Activated CD4-positive, CD25-positive, alpha-beta regulatory T cell (primary cell): Measurements from ENCODE around the gene CCDC138.

Experiments used
- DNase-seq, 4 experiments: peaks; one replicate each; lab custom pipeline; 2025; lab: John Stamatoyannopoulos, UW

CCDC138 gene

GRCh38 chr2:108919571-108920373 is 133.2 kb downstream of the CCDC138 start:
- DNase-seq: no peak

DNA sequence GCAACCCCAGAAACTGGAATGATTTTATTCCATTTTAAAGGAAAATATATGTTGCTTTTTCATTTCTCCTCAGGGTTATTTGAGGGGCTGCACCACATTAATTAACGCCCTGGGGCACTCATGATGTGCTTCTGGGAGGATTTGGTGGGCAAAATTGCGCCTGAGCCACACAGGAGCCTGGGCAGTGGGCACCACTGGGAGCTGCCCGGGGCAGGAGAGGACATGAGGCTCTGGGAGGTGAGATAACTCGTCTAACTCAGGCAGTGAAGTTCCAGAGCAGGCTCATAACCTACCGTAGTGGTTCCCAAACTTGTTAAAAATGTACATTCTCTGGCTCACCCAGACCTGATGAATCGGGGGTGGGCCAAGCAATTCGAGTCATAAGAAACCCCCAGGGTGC is 134.1 kb downstream of the CCDC138 start:
- DNase-seq: no peak

DNA sequence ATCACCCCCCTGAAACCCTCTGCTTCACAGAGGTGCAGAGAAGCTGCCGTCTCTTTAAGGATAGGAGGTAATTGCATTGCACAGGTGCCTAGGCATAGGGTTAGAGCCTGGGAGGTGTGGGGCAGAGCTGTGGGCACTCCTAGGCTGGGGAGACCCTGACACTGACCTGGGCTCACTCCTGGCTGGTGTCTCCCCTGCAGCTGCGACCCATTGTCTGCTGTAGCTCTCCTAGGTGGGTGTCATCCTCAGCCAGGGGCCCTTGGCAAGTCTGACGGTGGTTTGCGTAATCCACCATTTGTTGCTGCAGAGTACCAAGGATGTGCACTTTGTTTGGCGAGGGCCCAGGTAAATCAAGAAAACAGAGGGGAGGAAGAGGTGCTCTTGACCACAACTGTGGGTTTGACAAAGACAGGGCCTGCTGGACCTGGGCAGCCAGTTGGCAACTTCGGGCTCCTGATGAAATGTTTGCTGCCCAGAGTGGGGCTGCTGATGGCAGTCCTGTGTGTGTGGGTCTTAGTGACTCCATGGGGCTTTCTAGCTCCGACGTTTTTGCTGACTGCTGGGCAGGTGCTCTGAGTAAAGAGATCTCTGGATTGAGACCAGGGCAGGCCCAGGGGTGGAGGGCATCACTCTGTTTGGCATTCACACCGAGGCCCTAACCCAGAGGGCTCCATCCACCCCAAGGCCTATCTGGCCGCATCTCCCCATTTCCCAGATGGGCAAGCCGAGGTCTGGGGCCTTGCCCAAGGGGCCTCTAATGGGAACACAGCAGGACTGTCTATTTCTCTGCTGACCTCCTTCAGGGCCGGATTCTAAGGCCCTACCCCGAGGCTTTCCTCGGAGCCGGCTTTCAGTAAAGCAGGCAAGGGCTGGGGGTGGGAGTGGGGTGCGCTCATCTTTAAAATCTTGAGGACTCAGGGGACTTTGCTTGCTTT is 134.8 kb downstream of the CCDC138 start:
- no peak for DNase-seq

DNA sequence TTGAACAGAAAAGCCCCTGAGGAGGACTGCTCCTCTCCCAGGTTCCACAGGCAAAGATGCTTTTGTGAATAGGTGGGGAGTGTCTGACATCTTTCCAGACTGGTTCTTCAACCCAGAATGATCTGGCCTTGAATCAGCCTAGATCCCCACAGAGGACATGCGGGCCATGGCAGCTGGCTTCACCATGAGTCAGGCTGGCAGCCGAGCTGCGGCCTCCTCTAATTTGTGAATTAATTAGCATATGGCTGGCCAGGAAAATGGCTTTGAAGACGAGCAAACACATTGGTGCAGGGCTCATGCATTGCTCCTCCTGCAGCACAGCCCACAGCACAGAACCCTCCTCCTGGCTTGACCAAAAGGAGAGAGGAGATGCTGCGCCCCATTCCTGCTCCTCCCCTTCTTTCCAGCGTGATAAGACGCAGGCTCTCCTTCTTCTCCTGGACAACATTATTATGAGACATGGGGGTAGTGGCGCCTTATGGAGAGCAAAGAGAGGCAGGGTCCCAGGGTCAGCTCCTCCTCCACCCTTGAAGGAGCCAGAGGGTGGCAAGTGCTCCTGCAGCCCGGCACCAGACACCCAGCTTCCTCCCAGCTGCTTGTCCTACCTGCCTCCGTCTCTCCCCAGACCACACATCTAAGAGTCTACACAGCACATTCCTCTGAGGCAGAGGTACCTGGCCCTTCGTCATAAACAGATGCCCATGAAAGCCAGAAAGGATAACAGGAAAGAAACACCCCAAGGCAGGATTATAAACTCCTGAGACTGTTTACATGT is 135.8 kb downstream of the CCDC138 start:
- DNase-seq: no peak

GRCh38 chr2:108923019-108923700 is 136.6 kb downstream of the CCDC138 start:
- no peak for DNase-seq

GRCh38 chr2:108923736-108924579 is 137.4 kb downstream of the CCDC138 start:
- DNase-seq: no peak

- no peak for DNase-seq
These were observed 138.1 kb downstream of the CCDC138 start for GRCh38 chr2:108924580-108925251.

- no peak for DNase-seq
These were observed 138.7 kb downstream of the CCDC138 start for GRCh38 chr2:108925286-108925685.

DNA sequence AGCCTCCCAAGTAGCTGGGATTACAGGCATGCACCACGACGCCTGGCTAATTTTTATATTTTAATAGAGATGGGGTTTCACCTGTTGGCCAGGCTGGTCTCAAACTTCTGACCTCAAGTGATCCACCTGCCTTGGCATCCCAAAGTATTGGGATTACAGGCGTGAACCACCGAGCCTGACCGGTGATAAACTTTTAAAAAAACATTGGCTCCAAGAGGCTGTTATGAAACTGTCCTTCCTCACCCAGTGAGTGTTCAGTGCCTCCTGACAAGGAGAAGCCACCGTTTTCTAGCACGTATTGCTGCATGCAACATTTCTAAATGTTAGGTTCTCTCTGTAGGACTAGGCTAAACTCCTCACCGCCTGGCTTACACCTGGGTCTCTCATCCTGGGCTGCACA is 139.2 kb downstream of the CCDC138 start:
- DNase-seq: no peak
